ENCODE measurements around the gene SGPP1.

GRCh38 chr14:63663428-63664341 is 64.2 kb downstream of the SGPP1 start:
- no peak for TF ChIP-seq CTCF (IDR thresholded peaks at IDR 0.05)
- TF ChIP-seq EZH2 (IDR thresholded peaks at IDR 0.05; ENCODE audit: borderline replicate concordance, insufficient read depth, low read depth, low read length, poor library complexity, severe bottlenecking): no peak

Data from B cell (primary cell).